Spleen (tissue), 7 donors: ENCODE data around the gene SLC25A28.

ENCODE experiments used
- POLR2A ChIP-seq, 3 donors: fragments of 450-650 bp; IDR thresholded peaks; one replicate each; pipeline ENCODE4 v1.5.1; 2017; ENCODE audit warnings: antibody characterized with exemption in 3 of 3, mild to moderate bottlenecking in 1 of 3
- POLR2AphosphoS5 ChIP-seq, 3 donors: sonication (generic); formaldehyde crosslinking; IDR thresholded peaks; one replicate each; pipeline ENCODE4 v1.5.1; 2017; ENCODE audit warnings: antibody characterized with exemption in 3 of 3
- TF ChIP-seq, protein P1 (sequence below), 11 experiments: fragments of 200-600 bp in 7 of 11; fragments of 450-650 bp in 4 of 11; sonication (generic) in 4 of 11; IDR thresholded peaks in 8 of 11; conservative IDR thresholded peaks in 3 of 11; 1 replicate in 7 of 11; 2 replicates in 4 of 11; pipeline versions ENCODE4 v1.4.0 to v1.8.0; 2016 to 2021; ENCODE audit warnings: antibody characterized with exemption in 11 of 11, inconsistent platforms in 4 of 11, mild to moderate bottlenecking in 1 of 11
- donor health status: DM: no; HTN: no; CAD: no; lungs with moderate emphysema.
- donor health status: DM: no; HTN: no; CAD: no.
- donor health status: DM: no; HTN: no; CAD: no.

DNA sequence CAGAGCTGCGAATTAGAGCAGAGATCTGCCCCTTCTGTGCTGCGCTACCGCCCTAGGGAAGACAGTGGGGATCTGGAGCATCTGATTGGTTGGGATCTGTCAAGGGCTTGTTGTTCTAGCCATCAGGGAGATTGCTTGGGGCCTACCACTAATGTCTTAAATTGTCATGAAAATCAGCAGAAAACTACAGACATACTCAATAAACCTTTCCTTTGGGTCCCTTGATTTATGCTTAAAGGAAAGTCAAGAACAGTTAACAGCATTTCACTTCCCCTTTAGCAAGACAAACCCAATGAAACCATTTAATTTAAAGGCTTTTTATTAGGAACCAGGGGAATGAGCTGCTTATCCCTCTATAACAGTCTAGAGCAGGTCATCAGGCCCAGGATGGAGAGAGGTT is 10.0 kb downstream of the SLC25A28 start:
- TF ChIP-seq POLR2A (IDR thresholded peaks at IDR 0.05): no peak
- TF ChIP-seq POLR2AphosphoS5 (IDR thresholded peaks at IDR 0.05): no peak
- TF ChIP-seq, protein P1, sequence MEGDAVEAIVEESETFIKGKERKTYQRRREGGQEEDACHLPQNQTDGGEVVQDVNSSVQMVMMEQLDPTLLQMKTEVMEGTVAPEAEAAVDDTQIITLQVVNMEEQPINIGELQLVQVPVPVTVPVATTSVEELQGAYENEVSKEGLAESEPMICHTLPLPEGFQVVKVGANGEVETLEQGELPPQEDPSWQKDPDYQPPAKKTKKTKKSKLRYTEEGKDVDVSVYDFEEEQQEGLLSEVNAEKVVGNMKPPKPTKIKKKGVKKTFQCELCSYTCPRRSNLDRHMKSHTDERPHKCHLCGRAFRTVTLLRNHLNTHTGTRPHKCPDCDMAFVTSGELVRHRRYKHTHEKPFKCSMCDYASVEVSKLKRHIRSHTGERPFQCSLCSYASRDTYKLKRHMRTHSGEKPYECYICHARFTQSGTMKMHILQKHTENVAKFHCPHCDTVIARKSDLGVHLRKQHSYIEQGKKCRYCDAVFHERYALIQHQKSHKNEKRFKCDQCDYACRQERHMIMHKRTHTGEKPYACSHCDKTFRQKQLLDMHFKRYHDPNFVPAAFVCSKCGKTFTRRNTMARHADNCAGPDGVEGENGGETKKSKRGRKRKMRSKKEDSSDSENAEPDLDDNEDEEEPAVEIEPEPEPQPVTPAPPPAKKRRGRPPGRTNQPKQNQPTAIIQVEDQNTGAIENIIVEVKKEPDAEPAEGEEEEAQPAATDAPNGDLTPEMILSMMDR (IDR thresholded peaks at IDR 0.05 in 8 of 11, conservative IDR thresholded peaks at IDR 0.05 in 3 of 11): no peak
